Stimulated activated CD8-positive, alpha-beta memory T cell treated with anti-CD3 and anti-CD28 coated beads, Interleukin-7, amount 100 ng/mL, for 1 hour (primary cell): ENCODE measurements around the gene SIRT6.
"Not testable (repeated sequence)": the region's sequence is repeated elsewhere in the genome, so short reads cannot be mapped to it uniquely, and the experiment has no call there.

Source experiments
- DNase-seq, 2 donors: peaks; one replicate each; pipeline ENCODE4 v3.0.0-alpha.2; 2020; ENCODE audit warnings: low read depth in 2 of 2

SIRT6 gene

DNA sequence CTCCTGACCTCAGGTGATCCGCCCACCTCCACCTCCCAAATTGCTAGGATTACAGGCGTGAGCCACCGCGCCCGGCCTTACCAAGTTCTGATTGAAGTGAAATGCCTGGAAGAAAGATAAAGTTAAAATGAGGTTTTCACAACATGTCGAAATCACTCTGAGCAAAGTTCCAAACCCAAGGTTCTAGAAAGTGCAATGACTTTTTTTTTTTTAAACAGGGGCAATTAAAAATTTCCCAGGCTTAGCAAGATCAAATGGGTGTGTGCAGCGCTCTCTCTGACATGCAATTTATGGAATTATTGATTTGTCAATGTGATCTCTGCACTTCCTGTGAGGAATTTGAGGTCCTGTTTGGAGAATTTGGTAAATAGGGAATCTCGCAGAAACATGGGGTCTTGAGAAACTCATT is 45.7 kb downstream of the SIRT6 start:
- no peak for DNase-seq

DNA sequence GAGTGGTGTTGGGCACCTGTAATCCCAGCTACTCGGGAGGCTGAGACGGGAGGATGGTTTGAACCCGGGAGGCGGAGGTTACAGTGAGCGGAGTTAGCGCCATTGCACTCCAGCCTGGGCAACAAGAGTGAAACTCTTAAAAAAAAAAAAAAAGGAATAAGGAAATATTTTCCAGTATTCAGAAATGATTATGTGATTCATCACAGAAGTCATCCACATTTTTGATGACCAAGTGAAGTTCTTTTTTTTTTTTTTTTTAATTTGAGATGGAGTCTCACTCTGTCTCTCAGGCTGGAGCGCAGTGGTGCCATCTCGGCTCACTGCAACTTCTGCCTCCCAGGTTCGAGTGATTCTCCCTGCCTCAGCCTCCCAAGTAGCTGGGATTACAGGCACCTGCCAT is 47.0 kb downstream of the SIRT6 start:
- not testable (repeated sequence) for DNase-seq

DNA sequence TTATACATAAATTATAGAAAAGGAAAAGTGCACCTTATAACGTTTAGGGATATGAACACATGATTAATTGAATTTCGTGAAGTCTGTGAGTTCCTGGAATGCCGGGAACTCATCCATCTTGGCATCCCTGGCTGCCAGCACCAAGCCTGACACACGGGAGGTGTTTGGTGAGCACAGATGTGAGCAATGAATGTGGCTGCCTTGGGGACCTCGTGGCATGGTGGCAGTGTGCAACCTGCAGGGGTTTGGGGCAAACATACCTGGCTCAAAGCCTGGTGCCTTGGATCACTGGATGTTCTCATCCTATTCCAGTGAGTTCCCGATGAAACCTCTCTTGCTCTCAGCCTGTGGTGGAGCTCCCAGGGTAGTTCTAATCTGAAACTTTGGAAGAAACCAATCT is 48.0 kb downstream of the SIRT6 start:
- DNase-seq = no peak

DNA sequence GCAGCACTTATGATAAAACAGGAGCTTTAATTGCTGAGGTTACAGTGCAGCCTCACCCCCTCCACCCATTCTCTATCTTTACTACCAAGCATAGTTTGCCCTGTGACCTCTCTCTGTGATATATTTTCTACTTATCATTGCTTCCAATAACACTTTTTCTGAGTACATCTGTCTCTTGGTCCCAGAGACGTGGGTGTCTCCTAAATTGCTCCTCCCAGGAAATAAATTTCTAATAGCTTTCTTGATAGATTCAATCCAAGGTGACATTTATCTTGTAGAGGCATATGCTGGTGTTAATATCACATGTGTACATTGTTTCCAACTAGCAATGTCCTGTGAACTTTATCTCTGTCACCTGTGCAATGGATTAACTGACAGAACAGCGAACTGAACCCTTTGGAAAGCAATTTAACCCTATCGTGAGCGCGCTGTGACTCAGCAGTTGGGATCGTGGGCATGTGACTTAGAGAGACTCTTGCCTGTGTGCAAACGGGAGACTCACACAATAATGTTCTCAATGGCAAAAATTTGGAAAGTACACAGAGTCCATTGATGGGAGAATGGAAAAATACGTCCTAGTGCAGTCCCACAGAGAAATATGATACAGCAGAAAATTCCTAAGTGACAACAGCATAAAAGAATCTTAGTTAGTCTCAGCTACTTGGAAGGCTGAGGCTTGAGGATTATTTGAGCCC is 51.5 kb downstream of the SIRT6 start:
- DNase-seq = no peak

DNA sequence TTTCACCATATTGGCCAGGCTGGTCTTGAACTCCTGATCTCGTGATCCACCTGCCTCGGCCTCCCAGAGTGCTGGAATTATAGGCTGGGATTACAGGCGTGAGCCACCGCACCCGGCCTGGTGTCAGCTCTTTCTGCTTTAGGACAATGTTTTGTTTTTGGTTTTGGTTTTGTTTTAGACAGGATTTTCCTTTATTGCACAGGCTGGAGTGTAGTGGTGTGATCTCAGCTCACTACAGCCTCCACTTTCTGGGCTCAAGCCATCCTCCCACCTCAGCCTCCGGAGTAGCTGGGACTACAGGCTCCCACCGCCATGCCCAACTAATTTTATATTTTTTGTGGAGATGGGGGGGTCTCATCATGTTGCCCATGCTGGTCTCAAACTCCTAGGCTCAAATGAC is 53.3 kb downstream of the SIRT6 start:
- DNase-seq = not testable (repeated sequence)

DNA sequence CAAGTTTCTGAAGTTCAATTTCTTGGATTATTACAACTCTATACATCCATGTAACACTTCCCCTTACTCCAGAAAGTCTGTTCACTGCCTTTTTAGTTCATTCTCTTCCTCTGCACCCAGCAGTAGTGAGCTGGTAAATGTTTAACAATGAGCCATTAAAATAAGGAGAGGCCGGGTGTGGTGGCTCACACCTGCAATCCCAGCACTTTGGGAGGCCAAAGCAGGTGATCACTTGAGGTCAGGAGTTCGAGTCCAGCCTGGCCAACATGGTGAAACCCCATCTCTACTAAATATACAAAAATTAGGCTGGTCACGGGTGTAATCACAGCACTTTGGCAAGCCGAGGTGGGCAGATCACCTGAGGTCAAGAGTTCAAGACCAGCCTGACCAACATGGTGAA is 55.0 kb downstream of the SIRT6 start:
- not testable (repeated sequence) for DNase-seq

DNA sequence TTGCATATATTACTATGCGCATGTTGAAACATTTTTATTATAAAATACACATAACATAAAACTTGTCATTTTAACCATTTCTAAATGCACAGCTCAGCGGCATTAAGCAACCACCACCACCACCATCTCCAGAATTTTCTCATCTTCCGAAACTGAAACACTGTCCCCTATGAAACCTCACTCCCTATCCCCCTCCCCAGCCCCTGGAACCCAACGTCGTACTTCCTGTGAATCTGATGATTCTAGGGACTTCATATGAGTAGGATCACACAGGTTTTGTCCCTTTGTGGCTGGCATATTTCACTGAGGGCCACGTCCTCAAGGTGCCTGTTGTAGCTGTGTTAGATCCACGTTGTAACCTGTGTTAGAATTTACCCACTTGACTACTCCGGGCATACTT is 57.7 kb downstream of the SIRT6 start:
- DNase-seq = no peak
